GM18868 (cell line): Measurements from ENCODE around the gene NPM1.

Experiments
- ATAC-seq: cut with Tn5 transposase; IDR thresholded peaks from one replicate; pipeline ENCODE4 v1.9.1; 2021; ENCODE audit warnings: mild to moderate bottlenecking, moderate library complexity; ENCODE audit not compliant: unreplicated experiment

Gene NPM1

DNA sequence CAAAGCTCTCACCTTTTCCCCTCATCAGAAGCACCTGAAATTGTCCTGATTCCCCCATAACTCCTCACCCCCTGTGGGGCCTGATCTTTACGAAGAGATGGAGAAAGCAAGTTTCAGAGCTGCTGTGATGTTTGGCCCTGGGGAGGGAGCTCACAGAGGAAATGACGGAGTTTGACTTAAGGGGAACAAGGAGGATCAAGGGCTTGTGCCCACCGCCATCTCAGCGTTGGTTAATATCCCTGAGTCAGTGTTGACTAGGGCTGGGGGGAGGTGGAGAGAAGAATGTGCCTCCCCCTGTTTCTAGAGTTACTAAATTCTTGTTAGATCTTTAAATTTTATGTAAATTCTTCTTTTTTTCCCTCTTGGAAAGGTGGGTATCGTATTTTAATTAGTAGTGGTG lies 59.6 kb downstream of the NPM1 start:
- no peak for ATAC-seq

DNA sequence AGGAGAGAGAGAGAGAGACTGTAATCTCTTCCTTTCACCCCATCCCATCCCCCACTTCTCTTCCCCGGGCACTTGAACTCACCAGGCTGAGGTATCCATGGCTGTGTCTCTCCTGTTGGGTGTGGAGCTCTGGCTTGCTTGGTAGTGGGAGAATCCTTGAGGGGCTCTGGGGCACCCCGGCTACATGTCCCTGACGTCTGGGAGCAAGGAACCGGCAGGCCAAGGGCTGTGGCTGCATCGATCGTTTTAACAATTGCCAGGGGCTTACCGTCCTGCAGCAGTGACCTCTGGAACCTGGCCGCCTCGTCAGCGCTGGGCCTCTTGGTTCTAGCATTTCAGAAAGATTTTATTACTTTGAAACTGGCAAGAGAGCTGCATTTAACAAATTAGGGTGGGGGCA lies 61.8 kb downstream of the NPM1 start:
- ATAC-seq = no peak

DNA sequence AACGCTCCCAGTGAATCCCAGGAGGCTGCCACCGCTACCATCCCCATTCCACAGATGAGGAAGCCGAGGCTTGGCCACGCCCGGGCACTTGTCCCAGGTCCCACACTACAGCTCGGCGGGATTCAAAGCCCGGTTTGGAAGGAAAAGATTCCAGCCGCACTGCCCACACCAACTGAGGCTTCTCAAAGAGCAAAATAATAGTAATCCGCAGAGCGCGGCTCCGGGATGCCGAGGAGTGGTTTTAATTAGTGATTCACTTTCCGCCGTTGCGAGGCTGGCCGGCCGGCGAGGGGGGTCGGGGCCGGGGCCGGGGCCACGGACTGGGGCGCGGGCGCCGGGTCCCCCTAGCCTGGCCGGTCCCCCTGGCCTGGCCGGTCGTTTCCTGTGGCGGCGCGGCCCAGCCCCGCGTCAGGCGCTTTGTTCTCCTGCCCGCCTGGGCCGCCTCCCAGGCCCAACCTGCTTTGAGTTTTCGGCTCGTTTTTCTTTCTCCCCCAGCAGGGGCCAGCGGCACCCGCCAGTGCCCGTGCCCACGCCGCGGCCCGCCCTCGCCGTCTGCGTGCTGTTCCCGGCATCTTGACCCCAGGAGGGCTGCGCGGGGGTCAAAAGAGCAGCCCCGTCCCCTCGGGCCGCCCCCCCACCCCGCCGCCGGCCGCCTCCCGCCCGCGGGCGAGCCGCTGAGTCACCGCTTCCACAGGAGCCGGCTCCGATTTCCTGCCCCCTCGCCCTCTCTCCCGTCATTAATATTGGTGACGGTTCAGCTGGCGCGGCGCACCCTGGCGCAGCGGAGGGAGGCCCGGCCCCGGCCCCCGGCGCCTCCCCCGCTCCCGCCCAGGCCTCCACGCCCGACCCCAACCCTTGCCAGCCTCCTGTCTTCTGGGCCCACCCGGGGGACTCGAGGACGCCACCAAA lies 63.0 kb downstream of the NPM1 start:
- ATAC-seq = no peak

DNA sequence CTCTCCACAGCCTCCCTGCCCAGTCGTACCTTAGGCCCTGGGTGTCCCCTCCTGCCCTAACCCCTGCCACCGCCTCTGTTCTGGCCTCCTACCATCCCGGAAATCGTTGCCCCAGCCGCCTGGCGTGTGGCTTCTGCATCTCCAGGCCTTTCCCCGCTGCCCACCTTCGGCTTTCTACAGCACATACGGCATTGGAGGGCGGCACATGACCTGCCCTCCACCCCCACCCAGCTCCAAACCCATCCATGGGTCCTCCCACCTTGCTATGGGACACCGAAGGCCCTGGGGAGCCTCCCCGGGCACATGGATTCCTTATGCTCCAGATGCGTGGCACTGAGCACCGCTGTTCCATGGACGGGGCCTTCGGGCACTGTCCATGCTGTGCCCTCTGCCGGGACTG lies 63.8 kb downstream of the NPM1 start:
- ATAC-seq = no peak

DNA sequence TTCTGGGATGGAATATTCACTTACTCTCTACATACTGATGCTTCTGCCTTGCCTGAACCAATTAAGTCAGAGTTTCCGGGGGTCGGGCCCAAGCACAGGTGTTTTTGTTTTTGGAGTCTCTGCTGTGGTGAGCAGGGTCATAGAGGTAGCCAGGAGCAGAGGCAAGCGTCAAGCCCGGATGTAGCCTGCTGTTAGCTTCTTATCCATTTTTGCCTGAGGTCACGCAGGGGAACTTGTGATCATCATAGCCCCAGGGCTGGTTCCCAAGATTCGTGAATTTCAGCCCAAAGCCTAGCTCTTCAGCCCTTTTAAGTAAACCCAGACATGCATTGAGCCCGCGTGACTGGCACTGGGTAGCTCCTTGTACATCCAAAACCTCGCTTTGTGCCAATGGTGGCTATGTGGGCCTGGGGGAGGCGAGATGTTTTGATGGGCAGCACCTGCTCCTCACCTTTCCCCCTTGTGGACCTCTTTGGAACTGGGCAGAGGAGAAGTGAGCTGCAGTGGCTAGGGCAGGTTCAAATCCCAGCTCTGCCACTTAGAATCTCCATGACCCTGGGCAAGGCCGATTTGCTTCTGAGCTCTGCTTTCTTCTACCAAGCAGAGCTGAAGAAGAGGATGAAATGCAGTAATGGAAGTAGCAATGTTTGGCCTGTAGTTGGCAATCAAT lies 65.5 kb downstream of the NPM1 start:
- no peak for ATAC-seq

DNA sequence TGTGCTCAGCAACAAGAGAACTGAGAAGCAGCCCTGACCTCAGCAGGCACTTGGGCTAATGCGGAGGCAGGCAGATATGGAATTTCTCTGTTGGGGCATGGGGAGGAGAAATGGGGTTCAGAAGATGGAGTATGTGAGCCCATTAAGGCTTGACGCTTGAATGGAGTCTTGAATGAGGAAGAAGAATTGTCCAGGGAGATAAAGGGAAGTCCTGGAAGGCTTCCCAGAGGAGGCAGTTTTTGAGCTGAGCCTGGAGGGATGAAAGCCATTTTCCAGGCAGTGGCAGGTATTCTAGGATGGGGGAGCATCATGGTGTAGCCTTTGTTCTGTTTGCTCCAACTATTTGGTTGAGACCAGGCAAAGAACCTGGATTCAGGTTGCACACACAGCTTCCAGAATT lies 66.3 kb downstream of the NPM1 start:
- ATAC-seq = no peak

DNA sequence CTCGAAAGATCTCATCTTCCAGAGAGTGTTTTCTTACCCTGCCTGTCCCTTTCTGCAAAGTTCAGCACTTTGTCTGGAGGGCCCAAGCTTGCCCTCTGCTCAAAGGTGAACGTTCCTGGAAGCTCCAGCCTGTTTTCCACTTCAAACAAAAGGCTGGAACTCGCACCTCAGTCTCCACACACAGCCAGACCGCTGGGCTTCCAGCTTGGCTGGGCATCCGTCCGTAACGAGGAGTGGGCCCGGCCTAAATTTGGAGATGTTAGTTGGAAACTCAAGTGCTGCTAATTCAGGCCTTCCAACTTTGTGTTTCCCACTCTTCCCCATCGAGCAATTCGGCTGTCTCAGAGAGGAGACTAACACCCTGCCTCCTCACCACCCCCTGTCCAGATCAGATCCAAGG lies 66.9 kb downstream of the NPM1 start:
- no peak for ATAC-seq

DNA sequence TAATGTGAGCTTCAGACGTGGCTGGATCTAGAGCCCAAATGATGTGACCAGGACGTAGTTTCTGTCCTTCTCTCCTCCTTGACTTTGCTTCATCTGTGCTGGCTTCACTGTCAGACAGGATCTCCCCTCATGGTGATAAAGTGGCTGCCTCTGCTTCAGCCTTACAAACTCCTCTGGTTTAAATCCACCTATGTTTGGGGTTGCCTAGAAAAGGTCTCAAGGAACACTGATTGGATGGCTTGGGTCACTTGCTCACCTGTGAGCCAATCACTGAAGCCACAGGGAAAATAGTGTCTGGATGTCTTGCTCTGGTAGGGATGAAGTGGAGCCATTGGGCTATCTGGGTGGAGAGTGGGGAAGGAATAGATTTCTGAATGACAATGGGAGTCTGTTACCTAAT lies 67.9 kb downstream of the NPM1 start:
- no peak for ATAC-seq

DNA sequence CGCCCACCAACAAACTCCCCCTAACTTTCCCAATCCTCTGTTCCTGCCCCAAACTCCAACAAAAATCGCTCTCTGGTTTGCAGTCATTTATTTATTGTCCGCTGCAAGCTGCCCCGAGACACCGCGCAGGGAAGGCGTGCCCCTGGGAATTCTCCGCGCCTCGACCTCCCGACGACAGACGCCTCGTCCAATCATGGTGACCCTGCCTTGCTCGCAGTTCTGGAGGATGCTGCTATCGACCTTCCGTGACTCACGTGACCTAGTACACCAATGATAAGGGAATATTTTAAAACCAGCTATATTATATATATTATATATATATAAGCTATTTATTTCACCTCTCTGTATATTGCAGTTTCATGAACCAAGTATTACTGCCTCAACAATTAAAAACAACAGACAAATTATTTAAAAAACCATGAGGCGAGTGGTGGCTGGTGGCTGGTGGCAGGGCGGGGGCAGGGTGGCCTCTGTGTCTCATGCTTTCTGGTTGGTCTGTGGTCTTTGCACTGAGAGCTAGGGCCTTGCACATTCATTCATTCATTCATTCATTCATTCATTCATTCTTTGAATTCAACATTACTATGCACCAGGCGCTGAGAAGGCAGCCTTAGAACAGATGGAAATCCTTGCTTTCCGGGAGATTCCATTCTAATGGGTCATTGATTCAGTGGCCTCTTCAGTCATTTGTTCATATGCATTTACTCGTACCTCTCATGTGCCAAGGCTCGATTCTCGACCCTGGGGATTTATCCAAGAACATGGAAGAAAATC lies 69.7 kb downstream of the NPM1 start:
- no peak for ATAC-seq

DNA sequence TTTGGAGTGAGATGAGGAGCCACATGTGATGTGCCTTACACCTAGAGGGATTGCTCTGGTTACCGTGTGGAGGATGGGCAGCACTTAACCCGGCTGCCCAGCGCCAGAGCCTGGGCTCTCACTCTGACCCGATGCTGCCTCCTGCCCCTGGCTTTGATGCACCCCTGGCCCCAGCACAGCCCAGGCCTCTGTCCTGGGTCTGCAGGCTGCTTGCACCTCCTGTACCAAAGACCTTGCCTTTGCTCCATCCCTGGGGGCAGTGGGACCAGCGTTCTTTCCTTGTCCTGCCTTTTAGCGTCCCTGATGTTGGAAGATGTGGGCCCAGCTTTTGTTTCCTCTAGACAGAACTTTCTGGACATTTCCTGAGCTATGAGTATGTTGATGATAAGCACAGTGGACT lies 72.2 kb downstream of the NPM1 start:
- ATAC-seq = no peak
